ENCODE data around the gene APPBP2.
"Not testable (repeated sequence)": the region's sequence is repeated elsewhere in the genome, so short reads cannot be mapped to it uniquely, and the experiment has no call there.

The APPBP2 gene

GRCh38 chr17:60495260-60495659 is 30.8 kb downstream of the APPBP2 start:
- DNase-seq (ENCODE audit: low spot score) = no peak

GRCh38 chr17:60493847-60494321 is 32.2 kb downstream of the APPBP2 start:
- DNase-seq (ENCODE audit: low spot score) = no peak

- no peak for DNase-seq (ENCODE audit: low spot score)
Observed at GRCh38 chr17:60491771-60492170, 34.3 kb downstream of the APPBP2 start.

GRCh38 chr17:60490594-60490993 is 35.4 kb downstream of the APPBP2 start:
- not testable (repeated sequence) for DNase-seq (ENCODE audit: low spot score)

GRCh38 chr17:60481604-60482003 is 44.4 kb downstream of the APPBP2 start:
- no peak for DNase-seq (ENCODE audit: low spot score)

GRCh38 chr17:60473788-60474187 is 52.3 kb downstream of the APPBP2 start:
- DNase-seq (ENCODE audit: low spot score) = no peak

- no peak for DNase-seq (ENCODE audit: low spot score)
Observed at GRCh38 chr17:60472449-60472848, 53.6 kb downstream of the APPBP2 start.

GRCh38 chr17:60471451-60471850 is 54.6 kb downstream of the APPBP2 start:
- no peak for DNase-seq (ENCODE audit: low spot score)

GRCh38 chr17:60468371-60468770 is 57.7 kb downstream of the APPBP2 start:
- DNase-seq (ENCODE audit: low spot score) = no peak

GRCh38 chr17:60464343-60464742 is 61.7 kb downstream of the APPBP2 start:
- no peak for DNase-seq (ENCODE audit: low spot score)

GRCh38 chr17:60463157-60463835 is 62.7 kb downstream of the APPBP2 start:
- DNase-seq (ENCODE audit: low spot score) = no peak

- DNase-seq (ENCODE audit: low spot score) = no peak
Observed at GRCh38 chr17:60461584-60461983, 64.5 kb downstream of the APPBP2 start.

- DNase-seq (ENCODE audit: low spot score) = no peak
Observed at GRCh38 chr17:60457148-60457547, 68.9 kb downstream of the APPBP2 start.

- no peak for DNase-seq (ENCODE audit: low spot score)
Observed at GRCh38 chr17:60455378-60455777, 70.7 kb downstream of the APPBP2 start.

GRCh38 chr17:60451965-60452364 is 74.1 kb downstream of the APPBP2 start:
- DNase-seq (ENCODE audit: low spot score) = no peak

GRCh38 chr17:60451071-60451470 is 75.0 kb downstream of the APPBP2 start:
- DNase-seq (ENCODE audit: low spot score) = no peak

GRCh38 chr17:60447375-60447774 is 78.7 kb downstream of the APPBP2 start:
- no peak for DNase-seq (ENCODE audit: low spot score)

GRCh38 chr17:60445144-60445543 is 80.9 kb downstream of the APPBP2 start:
- no peak for DNase-seq (ENCODE audit: low spot score)

- DNase-seq (ENCODE audit: low spot score) = no peak
Observed at GRCh38 chr17:60443713-60444112, 82.3 kb downstream of the APPBP2 start.

- no peak for DNase-seq (ENCODE audit: low spot score)
Observed at GRCh38 chr17:60442271-60443173, 83.5 kb downstream of the APPBP2 start.

- DNase-seq (ENCODE audit: low spot score) = no peak
Observed at GRCh38 chr17:60439501-60439900, 86.5 kb downstream of the APPBP2 start.

- DNase-seq (ENCODE audit: low spot score) = no peak
Observed at GRCh38 chr17:60436676-60437075, 89.4 kb downstream of the APPBP2 start.

Data from CD4-positive, alpha-beta T cell treated with Interleukin-6 at 100 ng/mL for 8 hours (primary cell).